ENCODE measurements around the gene ODAD4. TPM values are rescaled to one million over a fixed set of nuclear protein-coding genes. Genes with fewer than 3 reads are reported as not detected.

The ODAD4 gene
- total and polyA plus RNA-seq, 2 of the 4 experiments (the other 2 are of a cell fraction), result 0.38 to 0.54 TPM

GRCh38 chr17:41891135-41892020 is 39.0 kb upstream of the ODAD4 start:
- intact Hi-C loops (cut with micrococcal nuclease), result no loop called here
- H3K9me1 ChIP-seq (ENCODE audit: insufficient read depth, low read length), result peaks cover 28% of the 10 kb centered on the region
- H3K18ac ChIP-seq (ENCODE audit: low read depth, low read length), result no peak overlapping the region
- no peak overlapping the region for H2BK15ac ChIP-seq (ENCODE audit: low read depth, low read length)
- peaks cover 56% of the 10 kb centered on the region for H4K20me1 ChIP-seq (ENCODE audit: insufficient read depth, low read length)
- H2AK5ac ChIP-seq (ENCODE audit: low read depth, low read length), result no peak overlapping the region
- peak overlapping the region; percentile 20; the same call in 1 of the 2 replicates for H3K23ac ChIP-seq (ENCODE audit: low read depth, low read length)
- no peak for TF ChIP-seq POLR2A (IDR thresholded peaks at IDR 0.05; ENCODE audit: low read depth, low read length)
- no peak for TF ChIP-seq MAZ (IDR thresholded peaks at IDR 0.05; ENCODE audit: borderline replicate concordance, low read depth, low read length)
- DNase-seq, result no peak
- H3K9ac ChIP-seq (ENCODE audit: low read depth, low read length), result no peak overlapping the region
- POLR2A ChIA-PET (ENCODE audit: unreplicated experiment), result no interaction called here
- 0 out of 2 replicates have a peak overlapping the region, but pooled peaks have one; percentile 13 for H3K4ac ChIP-seq (ENCODE audit: low read depth, low read length)
- H3K27ac ChIP-seq (ENCODE audit: insufficient read depth, low read length), result 0 out of 2 replicates have a peak overlapping the region, but pooled peaks have one; percentile 43
- H3K14ac ChIP-seq (replicated peaks; ENCODE audit: low read depth, low read length), result no peak overlapping the region; the same call in 1 of the 2 replicates
- no TSS peak for BruUV-seq (replicated peaks)
- H3K4me1 ChIP-seq (ENCODE audit: control insufficient read depth, insufficient read depth, low read length), result peaks cover 18% of the 10 kb centered on the region
- in situ Hi-C loops (cut with MboI; ENCODE audit: low sequenced_read_pairs), result no loop called here
- H2BK20ac ChIP-seq (ENCODE audit: low read depth, low read length), result no peak overlapping the region
- 100% methylated on average over 1 of the region's 7 CpGs; no CpG with 5 or more reads in 1 of the 2 experiments for WGBS, 2 experiments (ENCODE audit: extremely low coverage in 2 of 2, insufficient read length in 1 of 2)
- no peak overlapping the region for H2BK120ac ChIP-seq (ENCODE audit: low read depth, low read length)
- H3K56ac ChIP-seq (ENCODE audit: extremely low read depth, insufficient read depth, low read length), result no peak overlapping the region
- H4K8ac ChIP-seq (ENCODE audit: low read depth in 2 of 2, low read length in 2 of 2), result no peak overlapping the region
- CTCF ChIA-PET, result no interaction called here
- H2AFZ ChIP-seq (replicated peaks; ENCODE audit: low read length, poor library complexity), result no peak overlapping the region
- no peak for ATAC-seq (ENCODE audit: low read depth)
- no peak overlapping the region for H4K91ac ChIP-seq (ENCODE audit: insufficient read depth, low read depth, low read length)
- no peak overlapping the region for H3K4me3 ChIP-seq (ENCODE audit: insufficient read depth, low read depth, low read length)
- H3K79me1 ChIP-seq (ENCODE audit: low read depth in 1 of 2, low read length in 2 of 2), result peaks cover 30 to 77% of the 10 kb centered on the region in 2 experiments
- H3K4me2 ChIP-seq (ENCODE audit: low read depth, low read length), result no peak overlapping the region
- peak overlapping the region; percentile 42 for H2AK9ac ChIP-seq (replicated peaks; ENCODE audit: low read depth, low read length, poor library complexity)
- dilution Hi-C loops (cut with HindIII; ENCODE audit: low sequenced_read_pairs, unreplicated experiment), result no loop called here
- no peaks in the 10 kb centered on the region for H3K9me3 ChIP-seq (ENCODE audit: control insufficient read depth, insufficient read depth, low read length)
- H3K27me3 ChIP-seq (ENCODE audit: control insufficient read depth, insufficient read depth, low read length), result no peaks in the 10 kb centered on the region
- H2BK5ac ChIP-seq (ENCODE audit: low read depth, low read length, poor library complexity, severe bottlenecking), result peak overlapping the region; percentile 7
- peaks cover 71% of the 10 kb centered on the region for H3K36me3 ChIP-seq (ENCODE audit: control insufficient read depth, insufficient read depth, low read length)
- no peak overlapping the region for H4K5ac ChIP-seq (ENCODE audit: low read depth, low read length)
